Activated T-helper 1 cell treated with anti-CD3 and anti-CD28 coated beads, Interleukin-12 subunit alpha, Interleukin-12 subunit beta, Interleukin-2, Interleukin-4 antibody, amounts not matched to agents 30 ng/mL and 10 ng/mL and 1 ng/mL, durations not matched to agents 14 hours and 24 hours and 36 hours (primary cell): ENCODE measurements around the gene CEMIP. TPM values are rescaled to one million over a fixed set of nuclear protein-coding genes. Genes with fewer than 3 reads are reported as not detected.
"Not testable (repeated sequence)": the region's sequence is repeated elsewhere in the genome, so short reads cannot be mapped to it uniquely, and the experiment has no call there.

Experiments used
- DNase-seq: peaks from one replicate; pipeline ENCODE4 v3.0.0; 2021; ENCODE audit warnings: low spot score
- H3K27ac Mint-ChIP-seq: one replicate; pipeline ENCODE4 v1.8.0; 2021; ENCODE audit warnings: mild to moderate bottlenecking, mixed read lengths
- H3K27me3 Mint-ChIP-seq: one replicate; pipeline ENCODE4 v1.8.0; 2022; ENCODE audit warnings: mild to moderate bottlenecking, moderate library complexity, mixed read lengths; ENCODE audit not compliant: insufficient read depth
- H3K36me3 Mint-ChIP-seq: one replicate; pipeline ENCODE4 v1.8.0; 2021; ENCODE audit warnings: low read depth, mixed read lengths
- H3K4me1 Mint-ChIP-seq: one replicate; pipeline ENCODE4 v1.8.0; 2021; ENCODE audit warnings: low read depth, mixed read lengths
- H3K4me3 Mint-ChIP-seq: one replicate; pipeline ENCODE4 v1.8.0; 2021; ENCODE audit warnings: mild to moderate bottlenecking, moderate library complexity, mixed read lengths
- H3K9me3 Mint-ChIP-seq: one replicate; pipeline ENCODE4 v1.8.0; 2021; ENCODE audit warnings: mixed read lengths
- intact Hi-C: fragments of 100-400 bp; cut with micrococcal nuclease; formaldehyde crosslinking; loops from one replicate; pipeline ENCODE4 v1.15.1; 2024
- total RNA-seq: library from RNA; stranded (reverse); gene quantifications from 2 replicates; pipeline ENCODE4 v1.2.3, GENCODE V29; 2022

CEMIP gene
- total RNA-seq, 1 donor from 2014 or later: 0.03 TPM

- Mint-ChIP-seq H3K36me3 (peaks cover 2% of the 10 kb centered on the region), H3K9me3 (peaks cover 4% of the 10 kb centered on the region), H3K4me1 (no peaks in the 10 kb centered on the region), H3K27ac (no peak overlapping the region), H3K27me3 (no peaks in the 10 kb centered on the region), H3K4me3 (no peak overlapping the region)
- intact Hi-C loops: no loop called here
- DNase-seq: no peak
Measured at GRCh38 chr15:80744826-80745225, 34.3 kb upstream of the CEMIP start.

DNA sequence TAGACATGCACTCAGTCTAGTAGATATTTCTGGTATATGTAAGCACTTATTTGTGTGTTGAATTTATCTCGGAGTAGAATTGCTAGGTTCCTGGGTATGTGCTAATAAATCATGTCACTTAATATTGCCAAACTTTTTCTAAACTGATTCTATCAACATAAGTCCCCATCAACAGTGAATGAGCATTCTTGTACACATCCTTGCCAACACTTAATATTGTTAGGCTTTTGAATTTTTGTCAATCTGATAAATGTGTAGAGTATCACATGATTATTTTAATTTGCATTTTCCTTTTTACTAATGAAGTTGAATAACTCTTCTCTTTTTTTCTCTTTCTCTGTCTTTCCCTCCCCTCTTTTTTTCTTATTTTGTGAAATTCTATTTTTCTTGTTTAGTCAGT is 33.3 kb upstream of the CEMIP start:
- intact Hi-C loops: no loop called here
- Mint-ChIP-seq H3K36me3 (peaks cover 4% of the 10 kb centered on the region), H3K27me3 (no peaks in the 10 kb centered on the region), H3K27ac (peak overlapping the region; percentile 52), H3K4me3 (no peak overlapping the region), H3K4me1 (no peaks in the 10 kb centered on the region), H3K9me3 (peaks cover 4% of the 10 kb centered on the region)
- no peak for DNase-seq

GRCh38 chr15:80747317-80748053 is 31.7 kb upstream of the CEMIP start:
- Mint-ChIP-seq H3K9me3 (peaks cover 4% of the 10 kb centered on the region), H3K4me1 (no peaks in the 10 kb centered on the region), H3K36me3 (peaks cover 4% of the 10 kb centered on the region), H3K27me3 (no peaks in the 10 kb centered on the region), H3K27ac (no peak overlapping the region), H3K4me3 (no peak overlapping the region)
- DNase-seq: no peak
- intact Hi-C loops: no loop called here

GRCh38 chr15:80749589-80749988 is 29.6 kb upstream of the CEMIP start:
- Mint-ChIP-seq H3K4me1 (no peaks in the 10 kb centered on the region), H3K4me3 (no peak overlapping the region), H3K27ac (no peak overlapping the region), H3K27me3 (no peaks in the 10 kb centered on the region), H3K9me3 (peaks cover 4% of the 10 kb centered on the region), H3K36me3 (peaks cover 4% of the 10 kb centered on the region)
- no peak for DNase-seq
- intact Hi-C loops: no loop called here

GRCh38 chr15:80750575-80750974 is 28.6 kb upstream of the CEMIP start:
- Mint-ChIP-seq H3K27me3 (no peaks in the 10 kb centered on the region), H3K9me3 (peaks cover 4% of the 10 kb centered on the region), H3K36me3 (peaks cover 4% of the 10 kb centered on the region), H3K4me1 (peaks cover under 1% of the 10 kb centered on the region), H3K4me3 (no peak overlapping the region), H3K27ac (no peak overlapping the region)
- intact Hi-C loops: no loop called here
- no peak for DNase-seq

GRCh38 chr15:80752204-80752603 is 27.0 kb upstream of the CEMIP start:
- no peaks in the 10 kb centered on the region for H3K27me3 Mint-ChIP-seq
- peaks cover 2% of the 10 kb centered on the region for H3K36me3 Mint-ChIP-seq
- no peak overlapping the region for H3K4me3 Mint-ChIP-seq
- DNase-seq: no peak
- intact Hi-C loops: no loop called here
- H3K27ac Mint-ChIP-seq: no peak overlapping the region
- no peaks in the 10 kb centered on the region for H3K9me3 Mint-ChIP-seq
- H3K4me1 Mint-ChIP-seq: peaks cover 5% of the 10 kb centered on the region

DNA sequence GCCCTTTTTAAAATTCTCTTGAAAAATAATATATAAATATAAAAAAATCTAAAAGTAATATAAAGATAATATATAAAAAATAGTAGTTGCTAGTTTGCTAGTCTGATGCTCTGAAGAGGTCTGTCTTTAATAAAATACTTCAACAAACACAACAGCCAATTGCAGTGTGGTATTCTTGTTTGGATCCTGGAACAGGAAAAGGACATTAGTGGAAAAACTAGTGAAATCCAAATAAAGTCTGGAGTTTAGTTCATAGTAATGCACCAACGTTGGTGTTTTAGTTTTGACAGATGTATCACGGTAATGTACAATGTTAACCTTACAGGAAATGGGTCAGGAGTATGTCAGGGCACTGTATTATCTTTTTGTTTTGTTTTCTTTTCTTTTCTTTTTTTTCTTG is 26.0 kb upstream of the CEMIP start:
- no peak overlapping the region for H3K4me3 Mint-ChIP-seq
- H3K27ac Mint-ChIP-seq: no peak overlapping the region
- DNase-seq: no peak
- peaks cover 2% of the 10 kb centered on the region for H3K36me3 Mint-ChIP-seq
- H3K27me3 Mint-ChIP-seq: no peaks in the 10 kb centered on the region
- intact Hi-C loops: no loop called here
- H3K9me3 Mint-ChIP-seq: no peaks in the 10 kb centered on the region
- H3K4me1 Mint-ChIP-seq: peaks cover 5% of the 10 kb centered on the region

- peaks cover 5% of the 10 kb centered on the region for H3K4me1 Mint-ChIP-seq
- no peak for DNase-seq
- intact Hi-C loops: no loop called here
- no peak overlapping the region for H3K4me3 Mint-ChIP-seq
- no peaks in the 10 kb centered on the region for H3K9me3 Mint-ChIP-seq
- H3K27ac Mint-ChIP-seq: no peak overlapping the region
- H3K27me3 Mint-ChIP-seq: no peaks in the 10 kb centered on the region
- H3K36me3 Mint-ChIP-seq: peaks cover 2% of the 10 kb centered on the region
Measured at GRCh38 chr15:80754014-80754413, 25.2 kb upstream of the CEMIP start.

- Mint-ChIP-seq H3K27ac (no peak overlapping the region), H3K9me3 (no peaks in the 10 kb centered on the region), H3K36me3 (no peaks in the 10 kb centered on the region), H3K4me1 (peaks cover 5% of the 10 kb centered on the region), H3K27me3 (peaks cover 4% of the 10 kb centered on the region), H3K4me3 (no peak overlapping the region)
- no peak for DNase-seq
- intact Hi-C loops: no loop called here
Measured at GRCh38 chr15:80755885-80756284, 23.3 kb upstream of the CEMIP start.

- Mint-ChIP-seq H3K27me3 (peaks cover 6% of the 10 kb centered on the region), H3K4me1 (peaks cover 5% of the 10 kb centered on the region), H3K4me3 (no peak overlapping the region), H3K27ac (no peak overlapping the region), H3K36me3 (no peaks in the 10 kb centered on the region), H3K9me3 (no peaks in the 10 kb centered on the region)
- intact Hi-C loops: no loop called here
- DNase-seq: no peak
Measured at GRCh38 chr15:80758130-80758745, 20.9 kb upstream of the CEMIP start.

GRCh38 chr15:80760960-80761359 is 18.2 kb upstream of the CEMIP start:
- DNase-seq: no peak
- intact Hi-C loops: no loop called here
- Mint-ChIP-seq H3K36me3 (no peaks in the 10 kb centered on the region), H3K4me1 (peaks cover under 1% of the 10 kb centered on the region), H3K4me3 (no peak overlapping the region), H3K27me3 (peaks cover 8% of the 10 kb centered on the region), H3K27ac (no peak overlapping the region), H3K9me3 (no peaks in the 10 kb centered on the region)

- Mint-ChIP-seq H3K27ac (no peak overlapping the region), H3K4me3 (no peak overlapping the region), H3K4me1 (no peaks in the 10 kb centered on the region), H3K27me3 (peaks cover 8% of the 10 kb centered on the region), H3K9me3 (no peaks in the 10 kb centered on the region), H3K36me3 (no peaks in the 10 kb centered on the region)
- intact Hi-C loops: no loop called here
- DNase-seq: no peak
Measured at GRCh38 chr15:80761754-80762153, 17.4 kb upstream of the CEMIP start.

DNA sequence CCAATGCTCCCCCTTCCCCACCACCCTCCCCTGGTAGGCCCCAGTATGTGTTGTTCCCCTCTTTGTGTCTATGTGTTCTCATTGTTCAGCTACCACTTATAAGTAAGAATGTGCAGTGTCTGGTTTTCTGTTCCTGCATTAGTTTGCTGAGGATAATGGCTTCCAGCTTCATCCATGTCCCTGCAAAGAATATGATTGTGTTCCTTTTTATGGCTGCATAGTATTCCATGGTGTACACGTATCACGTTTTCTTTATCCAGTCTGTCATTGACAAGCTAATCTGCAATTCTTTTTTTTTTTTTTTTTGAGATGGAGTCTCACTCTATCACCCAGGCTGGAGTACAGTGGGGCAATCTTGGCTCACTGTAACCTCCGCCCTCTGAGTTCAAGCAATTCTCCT is 15.9 kb upstream of the CEMIP start:
- H3K36me3 Mint-ChIP-seq, H3K9me3 Mint-ChIP-seq, H3K4me3 Mint-ChIP-seq, DNase-seq, H3K27ac Mint-ChIP-seq, intact Hi-C loops, H3K4me1 Mint-ChIP-seq: not testable (repeated sequence)
- H3K27me3 Mint-ChIP-seq: peaks cover 12% of the 10 kb centered on the region
